ENCODE results near the gene TENT4A. TPM values are rescaled to one million over a fixed set of nuclear protein-coding genes. Genes with fewer than 3 reads are reported as not detected.

TENT4A gene
- total RNA-seq, 4 donors from 2014 or later, result 20.9 to 70.3 (median 28.1) TPM

DNA sequence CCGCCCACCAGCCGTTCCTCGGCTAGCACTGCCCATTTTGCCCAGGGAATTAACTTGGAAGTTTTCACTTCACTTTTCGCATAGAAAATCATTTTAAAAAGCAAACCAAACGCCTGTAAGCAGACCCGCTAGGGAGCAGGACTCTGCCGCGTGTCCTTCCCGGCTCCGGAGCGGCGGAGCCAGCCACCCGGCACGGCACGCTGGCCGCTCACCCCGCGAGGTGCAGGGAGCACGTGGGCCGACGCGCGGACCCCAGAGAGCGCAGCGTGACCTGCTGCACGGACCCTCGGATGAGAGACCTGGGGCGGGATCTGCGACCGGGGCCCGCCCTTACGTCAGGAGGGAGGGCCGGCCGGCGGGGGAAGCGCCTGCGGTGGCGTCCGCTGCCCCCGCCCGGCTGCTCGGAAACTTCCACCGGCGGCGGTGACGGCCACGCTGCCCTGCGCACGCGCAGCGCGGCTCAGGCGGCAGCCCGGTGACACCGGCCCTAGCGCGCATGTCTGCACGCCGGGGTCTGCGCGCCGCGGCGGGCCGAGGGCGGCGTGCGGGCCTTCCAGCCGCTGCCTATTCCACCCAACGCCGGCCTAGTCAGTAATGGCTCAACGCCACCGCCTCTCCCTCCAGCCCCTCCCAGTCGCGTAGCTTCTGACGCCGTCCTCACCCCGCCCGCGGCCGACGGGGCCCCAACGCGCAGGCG is 507 bp upstream of the TENT4A start:
- H3K4me3 ChIP-seq, result peak overlapping the region; percentile 69 to 84 (median 80)
- peak overlapping the region; percentile 96 to 99 (median 98) for H3K27ac ChIP-seq
- TF ChIP-seq POLR2AphosphoS5 (IDR thresholded peaks at IDR 0.05) (peak in 2 of 3 donors; percentile 30 to 72), EP300 (IDR thresholded peaks at IDR 0.05; ENCODE audit: low read depth) (no peak), POLR2A (IDR thresholded peaks at IDR 0.05) (peak; percentile 49)
- TF ChIP-seq, protein P1, sequence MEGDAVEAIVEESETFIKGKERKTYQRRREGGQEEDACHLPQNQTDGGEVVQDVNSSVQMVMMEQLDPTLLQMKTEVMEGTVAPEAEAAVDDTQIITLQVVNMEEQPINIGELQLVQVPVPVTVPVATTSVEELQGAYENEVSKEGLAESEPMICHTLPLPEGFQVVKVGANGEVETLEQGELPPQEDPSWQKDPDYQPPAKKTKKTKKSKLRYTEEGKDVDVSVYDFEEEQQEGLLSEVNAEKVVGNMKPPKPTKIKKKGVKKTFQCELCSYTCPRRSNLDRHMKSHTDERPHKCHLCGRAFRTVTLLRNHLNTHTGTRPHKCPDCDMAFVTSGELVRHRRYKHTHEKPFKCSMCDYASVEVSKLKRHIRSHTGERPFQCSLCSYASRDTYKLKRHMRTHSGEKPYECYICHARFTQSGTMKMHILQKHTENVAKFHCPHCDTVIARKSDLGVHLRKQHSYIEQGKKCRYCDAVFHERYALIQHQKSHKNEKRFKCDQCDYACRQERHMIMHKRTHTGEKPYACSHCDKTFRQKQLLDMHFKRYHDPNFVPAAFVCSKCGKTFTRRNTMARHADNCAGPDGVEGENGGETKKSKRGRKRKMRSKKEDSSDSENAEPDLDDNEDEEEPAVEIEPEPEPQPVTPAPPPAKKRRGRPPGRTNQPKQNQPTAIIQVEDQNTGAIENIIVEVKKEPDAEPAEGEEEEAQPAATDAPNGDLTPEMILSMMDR (IDR thresholded peaks at IDR 0.05), result no peak
- in situ Hi-C loops (cut with MboI; ENCODE audit: low pct_ligation_motif_present in 1 of 4, low pct_unique_long_range_greater_than_20kb in 1 of 4, low sequenced_read_pairs in 3 of 4), result loop anchor here in 1 of 4 donors (10.0 kb wide), 1 partner anchor 78 kb away; the partner anchor contains the start of genes NSUN2 and SRD5A1
- intact Hi-C loops (cut with DNase I; ENCODE audit: low total_unique reads), result loop anchor here (5.0 kb wide), 1 partner anchor 80 kb away; the partner anchor contains the start of genes NSUN2 and SRD5A1
- H3K4me1 ChIP-seq, result peaks cover 28 to 37% (median 32%) of the 10 kb centered on the region in 4 donors
- DNase-seq, result peak; percentile 98
- H3K9me3 ChIP-seq, result no peaks in the 10 kb centered on the region
- 0% methylated on average over 45 of the region's 85 CpGs; no CpG with 5 or more reads in 1 of the 2 donors for WGBS, 2 donors (ENCODE audit: low coverage in 1 of 2)
- no peaks in the 10 kb centered on the region for H3K27me3 ChIP-seq
- H3K36me3 ChIP-seq, result no peaks in the 10 kb centered on the region

DNA sequence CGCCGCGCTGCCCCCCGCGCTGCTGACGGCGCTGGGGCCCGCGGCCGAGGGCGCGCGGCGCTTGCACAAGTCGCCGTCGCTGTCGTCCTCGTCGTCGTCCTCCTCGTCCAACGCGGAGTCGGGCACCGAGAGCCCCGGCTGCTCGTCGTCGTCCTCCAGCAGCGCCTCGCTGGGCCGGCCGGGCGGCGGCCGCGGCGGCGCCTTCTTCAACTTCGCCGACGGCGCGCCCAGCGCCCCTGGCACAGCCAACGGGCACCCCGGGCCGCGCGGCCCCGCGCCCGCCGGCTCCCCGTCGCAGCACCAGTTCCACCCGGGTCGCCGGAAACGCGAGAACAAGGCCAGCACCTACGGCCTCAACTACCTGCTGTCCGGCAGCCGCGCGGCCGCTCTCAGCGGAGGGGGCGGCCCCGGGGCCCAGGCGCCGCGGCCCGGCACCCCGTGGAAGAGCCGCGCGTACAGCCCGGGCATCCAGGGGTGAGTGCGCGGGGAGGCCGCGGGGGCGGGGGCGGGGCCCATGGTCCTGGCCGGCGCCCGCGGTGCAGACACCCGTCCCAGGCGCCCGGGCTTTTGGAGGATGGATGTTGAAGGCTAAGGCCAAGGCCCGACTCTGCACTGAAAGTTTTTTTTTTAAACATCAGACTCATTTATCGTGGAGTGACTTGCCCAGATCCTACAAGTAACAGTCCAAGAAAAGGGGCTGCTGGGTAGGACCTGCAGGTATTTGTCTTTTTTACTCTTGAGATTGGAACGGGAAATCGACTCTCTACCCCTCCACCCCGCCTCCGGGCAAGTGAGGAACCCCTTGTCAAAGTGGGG is 1.2 kb downstream of the TENT4A start:
- no peak for DNase-seq
- Histone ChIP-seq H3K27me3 (no peaks in the 10 kb centered on the region), H3K27ac (peak overlapping the region; percentile 86 to 96 (median 88)), H3K9me3 (no peaks in the 10 kb centered on the region), H3K4me1 (peaks cover 28 to 43% (median 37%) of the 10 kb centered on the region in 4 donors), H3K36me3 (no peaks in the 10 kb centered on the region), H3K4me3 (peak overlapping the region; percentile 62 to 87 (median 67))
- intact Hi-C loops (cut with DNase I; ENCODE audit: low total_unique reads) (loop anchor here (5.0 kb wide), 1 partner anchor 82 kb away; the partner anchor contains the start of genes NSUN2 and SRD5A1), in situ Hi-C loops (cut with MboI; ENCODE audit: low pct_ligation_motif_present in 1 of 4, low pct_unique_long_range_greater_than_20kb in 1 of 4, low sequenced_read_pairs in 3 of 4) (loop anchor here in 1 of 4 donors (10.0 kb wide), 1 partner anchor 80 kb away; the partner anchor contains the start of genes NSUN2 and SRD5A1)
- TF ChIP-seq POLR2AphosphoS5 (IDR thresholded peaks at IDR 0.05) (no peak), POLR2A (IDR thresholded peaks at IDR 0.05) (no peak), EP300 (IDR thresholded peaks at IDR 0.05; ENCODE audit: low read depth) (no peak)
- TF ChIP-seq, protein P1 (IDR thresholded peaks at IDR 0.05), result no peak
- 0 to 1% methylated on average over 4 to 34 of the region's 99 CpGs for WGBS, 2 donors (ENCODE audit: low coverage in 1 of 2)

DNA sequence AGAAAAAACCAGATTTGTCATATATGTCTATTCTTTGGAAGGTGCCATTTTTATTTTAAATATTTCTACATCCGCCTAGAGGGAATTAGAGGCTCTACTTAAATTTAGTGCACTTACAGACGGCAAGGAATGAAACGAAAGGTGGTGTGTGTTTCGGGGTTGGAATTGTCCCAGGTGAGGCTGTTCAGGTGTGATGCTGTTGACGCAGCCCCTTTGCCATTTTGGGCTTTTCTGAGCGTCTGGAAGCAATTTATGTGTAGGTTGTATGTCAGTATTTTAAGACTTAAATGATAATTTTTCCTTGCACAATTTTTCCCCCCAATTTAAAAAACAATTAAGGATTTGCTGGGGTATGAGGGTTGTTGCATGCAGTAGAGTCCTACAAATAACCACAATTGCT is 2.0 kb downstream of the TENT4A start:
- Histone ChIP-seq H3K9me3 (no peaks in the 10 kb centered on the region), H3K4me3 (peak overlapping the region in 3 of 4 donors; percentile 65 to 87 (median 69)), H3K36me3 (no peaks in the 10 kb centered on the region), H3K27me3 (no peaks in the 10 kb centered on the region), H3K4me1 (peaks cover 35 to 51% (median 37%) of the 10 kb centered on the region in 4 donors), H3K27ac (peak overlapping the region in 3 of 4 donors; percentile 86 to 96 (median 89))
- WGBS, 2 donors (ENCODE audit: low coverage in 1 of 2), result 35 to 38% methylated on average over 6 of the region's 6 CpGs
- TF ChIP-seq EP300 (IDR thresholded peaks at IDR 0.05; ENCODE audit: low read depth) (no peak), POLR2A (IDR thresholded peaks at IDR 0.05) (no peak), POLR2AphosphoS5 (IDR thresholded peaks at IDR 0.05) (no peak)
- TF ChIP-seq, protein P1 (IDR thresholded peaks at IDR 0.05), result no peak
- no peak for DNase-seq
- intact Hi-C loops (cut with DNase I; ENCODE audit: low total_unique reads), result no loop called here
- in situ Hi-C loops (cut with MboI; ENCODE audit: low pct_ligation_motif_present in 1 of 4, low pct_unique_long_range_greater_than_20kb in 1 of 4, low sequenced_read_pairs in 3 of 4), result loop anchor here in 1 of 4 donors (10.0 kb wide), 1 partner anchor 80 kb away; the partner anchor contains the start of genes NSUN2 and SRD5A1
